LNCaP clone FGC (cell line): Measurements from ENCODE around the gene CCDC85B.
"Not testable (repeated sequence)": the region's sequence is repeated elsewhere in the genome, so short reads cannot be mapped to it uniquely, and the experiment has no call there.

ENCODE experiments used
- DNase-seq: peaks from one replicate; pipeline ENCODE4 v3.0.0-alpha.2; 2011; ENCODE audit warnings: low read depth
- H3K4me3 ChIP-seq: 2 replicates; pipeline ENCODE4 v1.5.1; 2011; ENCODE audit warnings: mild to moderate bottlenecking, low read depth, low read length, control low read depth
- TF ChIP-seq, protein P1 (sequence below): IDR thresholded peaks from 2 replicates; pipeline ENCODE4 v1.5.1; 2012; ENCODE audit warnings: mild to moderate bottlenecking; ENCODE audit not compliant: control insufficient read depth, insufficient read depth; ENCODE audit errors: extremely low read depth

Gene CCDC85B

DNA sequence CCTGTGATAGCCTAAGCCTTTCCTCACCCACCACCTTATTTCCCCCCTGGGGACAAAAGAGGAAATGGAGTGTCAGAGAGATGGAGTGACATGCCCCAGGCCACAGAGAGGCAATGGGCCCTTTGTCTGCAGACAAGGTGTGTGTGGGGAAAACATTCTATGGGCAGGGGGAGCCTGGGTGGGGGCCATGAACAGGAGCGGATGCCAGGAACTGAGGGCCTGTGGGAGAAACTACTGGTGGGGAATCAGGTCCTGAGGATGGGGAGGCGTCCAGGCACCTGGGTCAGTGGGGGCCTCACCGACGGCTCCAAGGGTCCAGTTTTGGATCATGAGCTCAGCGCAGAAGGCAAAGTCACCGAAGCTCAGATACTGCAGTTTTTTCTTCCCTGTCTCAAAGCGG, 5.2 kb upstream of the CCDC85B start:
- TF ChIP-seq, protein P1, sequence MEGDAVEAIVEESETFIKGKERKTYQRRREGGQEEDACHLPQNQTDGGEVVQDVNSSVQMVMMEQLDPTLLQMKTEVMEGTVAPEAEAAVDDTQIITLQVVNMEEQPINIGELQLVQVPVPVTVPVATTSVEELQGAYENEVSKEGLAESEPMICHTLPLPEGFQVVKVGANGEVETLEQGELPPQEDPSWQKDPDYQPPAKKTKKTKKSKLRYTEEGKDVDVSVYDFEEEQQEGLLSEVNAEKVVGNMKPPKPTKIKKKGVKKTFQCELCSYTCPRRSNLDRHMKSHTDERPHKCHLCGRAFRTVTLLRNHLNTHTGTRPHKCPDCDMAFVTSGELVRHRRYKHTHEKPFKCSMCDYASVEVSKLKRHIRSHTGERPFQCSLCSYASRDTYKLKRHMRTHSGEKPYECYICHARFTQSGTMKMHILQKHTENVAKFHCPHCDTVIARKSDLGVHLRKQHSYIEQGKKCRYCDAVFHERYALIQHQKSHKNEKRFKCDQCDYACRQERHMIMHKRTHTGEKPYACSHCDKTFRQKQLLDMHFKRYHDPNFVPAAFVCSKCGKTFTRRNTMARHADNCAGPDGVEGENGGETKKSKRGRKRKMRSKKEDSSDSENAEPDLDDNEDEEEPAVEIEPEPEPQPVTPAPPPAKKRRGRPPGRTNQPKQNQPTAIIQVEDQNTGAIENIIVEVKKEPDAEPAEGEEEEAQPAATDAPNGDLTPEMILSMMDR = no peak
- DNase-seq = no peak
- H3K4me3 ChIP-seq = no peak overlapping the region

DNA sequence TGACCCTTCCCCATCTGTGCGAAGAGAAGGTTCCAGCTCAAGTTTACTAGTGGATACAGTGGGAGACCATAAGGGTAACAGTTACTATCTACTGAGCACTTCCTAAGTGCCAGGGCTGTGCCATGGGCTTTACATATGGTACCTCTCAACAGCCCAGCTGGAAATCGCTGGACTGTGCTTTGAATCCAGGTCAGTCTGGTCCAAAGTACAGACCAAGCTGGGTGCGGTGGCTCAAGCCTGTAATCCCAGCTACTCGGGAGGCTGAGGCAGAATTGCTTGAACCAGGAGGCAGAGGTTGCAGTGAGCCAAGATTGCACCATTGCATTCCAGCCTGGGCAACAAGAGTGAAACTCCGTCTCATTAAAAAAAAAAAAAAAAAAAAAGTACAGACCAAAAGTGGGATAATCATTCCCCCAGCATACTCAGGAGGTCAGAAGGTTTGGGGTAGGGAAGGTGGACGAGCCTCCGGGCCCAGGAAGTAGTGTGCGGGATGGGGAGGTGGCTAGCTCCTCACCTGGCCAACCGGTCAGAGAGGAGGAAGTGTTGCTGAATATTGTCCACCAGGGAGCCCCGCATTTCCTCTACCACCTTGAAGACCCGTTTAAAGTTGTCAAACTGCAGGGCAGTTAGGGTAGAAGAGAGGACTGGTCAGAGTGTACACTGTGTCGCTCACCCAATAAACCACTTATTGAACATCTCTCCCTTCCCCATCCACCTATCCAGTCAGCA, 4.5 kb upstream of the CCDC85B start:
- no peak for DNase-seq
- TF ChIP-seq, protein P1 = no peak
- no peak overlapping the region for H3K4me3 ChIP-seq

DNA sequence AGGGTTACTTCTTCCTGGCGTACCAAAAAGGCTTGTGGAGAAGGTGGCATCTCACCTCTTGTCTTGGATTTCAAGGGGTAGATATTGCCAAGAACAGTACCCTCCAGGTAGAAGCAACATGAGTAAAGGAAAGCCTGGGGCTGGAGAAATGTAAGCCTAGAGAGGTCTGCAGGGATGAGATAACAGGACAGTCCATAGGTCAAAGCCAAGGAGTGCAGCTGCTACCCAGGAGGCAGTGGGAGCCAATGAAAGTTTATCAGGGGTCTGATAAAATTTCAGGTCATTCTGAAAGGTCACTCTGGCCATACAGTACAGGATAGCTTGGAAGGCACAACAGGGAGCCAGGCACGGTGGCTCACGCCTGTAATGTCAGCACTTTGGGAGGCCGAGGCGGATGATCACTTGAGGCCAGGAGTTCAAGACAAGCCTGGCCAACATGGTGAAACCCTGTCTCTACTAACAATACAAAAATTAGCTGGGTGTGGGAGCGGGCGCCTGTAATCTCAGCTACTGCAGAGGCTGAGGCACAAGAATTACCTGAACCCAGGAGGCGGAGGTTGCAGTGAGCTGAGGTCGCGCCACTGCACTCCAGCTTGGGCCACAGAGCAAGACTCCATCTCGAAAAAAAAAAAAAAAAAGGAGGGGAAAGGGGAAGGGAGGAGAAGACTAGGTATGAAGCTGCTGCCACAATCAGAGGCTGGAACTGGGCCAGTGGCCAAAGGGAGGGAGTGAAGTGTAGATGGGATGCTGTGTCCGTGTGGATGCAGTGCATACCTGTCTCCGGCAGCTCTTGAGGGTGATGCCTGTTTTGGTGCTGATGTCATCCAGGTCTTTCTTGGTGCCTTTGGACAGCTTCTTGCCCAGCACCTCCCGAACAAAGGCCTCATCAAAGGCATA, 3.4 kb upstream of the CCDC85B start:
- peak overlapping the region; percentile 83 for H3K4me3 ChIP-seq
- DNase-seq = no peak
- TF ChIP-seq, protein P1 = no peak

DNA sequence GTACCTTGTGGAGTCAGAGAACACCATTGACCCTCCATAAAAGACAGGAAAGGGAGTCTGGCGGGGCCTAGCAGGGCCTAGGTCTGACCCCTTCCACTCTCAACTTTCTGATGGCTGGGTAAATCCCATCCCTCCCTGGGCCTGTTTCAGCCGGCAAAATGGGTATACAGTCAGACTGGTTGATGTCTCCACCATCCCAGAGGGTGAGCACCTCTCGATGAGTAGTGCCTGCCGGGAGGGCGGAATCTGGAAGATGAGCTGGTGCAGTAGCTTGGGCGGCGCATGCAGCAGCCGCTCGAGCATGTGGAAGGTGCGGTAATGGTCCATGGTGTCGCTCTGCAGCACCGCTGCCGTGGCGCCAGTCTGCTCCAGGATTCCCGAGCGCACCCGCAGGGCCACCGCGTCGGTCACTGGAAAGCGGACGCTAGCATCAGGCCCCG, 2.7 kb upstream of the CCDC85B start:
- peak; percentile 6 for DNase-seq
- H3K4me3 ChIP-seq = peak overlapping the region; percentile 83
- TF ChIP-seq, protein P1 = no peak

DNA sequence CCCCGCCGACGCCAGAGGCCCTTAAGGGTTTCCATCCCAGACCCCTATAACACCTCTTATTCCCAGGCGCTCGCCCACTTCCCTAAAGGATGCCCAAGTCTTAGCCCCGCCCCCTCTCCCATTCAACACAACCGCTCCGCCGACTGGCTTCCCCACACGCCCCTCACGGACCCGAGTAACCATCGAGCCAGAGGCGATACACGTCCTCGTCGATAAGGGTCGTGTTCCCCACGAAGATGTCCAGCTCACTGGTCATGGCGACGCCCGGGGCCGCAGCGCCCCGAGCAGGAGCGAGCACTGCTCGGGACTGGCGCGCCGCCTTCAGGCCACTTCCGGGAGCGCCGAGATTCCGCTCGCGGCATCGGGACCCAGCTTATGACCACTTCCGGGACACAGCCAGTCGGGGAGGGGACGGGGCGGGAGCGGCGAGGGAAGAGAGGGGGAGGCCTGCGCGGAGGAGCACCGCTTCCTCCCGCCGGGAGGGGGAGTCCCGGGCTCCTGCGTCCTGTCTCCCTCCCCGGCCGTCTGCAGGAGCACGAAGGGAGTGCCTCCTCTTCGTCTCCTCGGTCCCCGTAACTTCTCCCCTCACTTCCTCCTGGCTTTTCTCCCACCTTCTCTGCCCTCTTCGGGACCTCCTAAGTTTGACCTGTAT, 2.2 kb upstream of the CCDC85B start, which contains the start of gene FIBP:
Gene FIBP, minus strand, starts transcription at position 309 of the 652 bp plus-strand sequence. Its CDS starts 53 bp downstream, at position 256.
- H3K4me3 ChIP-seq = peak within 1 kb of the TSS; percentile 83
- peak; percentile 83 for DNase-seq
- TF ChIP-seq, protein P1 = peak; percentile 71

DNA sequence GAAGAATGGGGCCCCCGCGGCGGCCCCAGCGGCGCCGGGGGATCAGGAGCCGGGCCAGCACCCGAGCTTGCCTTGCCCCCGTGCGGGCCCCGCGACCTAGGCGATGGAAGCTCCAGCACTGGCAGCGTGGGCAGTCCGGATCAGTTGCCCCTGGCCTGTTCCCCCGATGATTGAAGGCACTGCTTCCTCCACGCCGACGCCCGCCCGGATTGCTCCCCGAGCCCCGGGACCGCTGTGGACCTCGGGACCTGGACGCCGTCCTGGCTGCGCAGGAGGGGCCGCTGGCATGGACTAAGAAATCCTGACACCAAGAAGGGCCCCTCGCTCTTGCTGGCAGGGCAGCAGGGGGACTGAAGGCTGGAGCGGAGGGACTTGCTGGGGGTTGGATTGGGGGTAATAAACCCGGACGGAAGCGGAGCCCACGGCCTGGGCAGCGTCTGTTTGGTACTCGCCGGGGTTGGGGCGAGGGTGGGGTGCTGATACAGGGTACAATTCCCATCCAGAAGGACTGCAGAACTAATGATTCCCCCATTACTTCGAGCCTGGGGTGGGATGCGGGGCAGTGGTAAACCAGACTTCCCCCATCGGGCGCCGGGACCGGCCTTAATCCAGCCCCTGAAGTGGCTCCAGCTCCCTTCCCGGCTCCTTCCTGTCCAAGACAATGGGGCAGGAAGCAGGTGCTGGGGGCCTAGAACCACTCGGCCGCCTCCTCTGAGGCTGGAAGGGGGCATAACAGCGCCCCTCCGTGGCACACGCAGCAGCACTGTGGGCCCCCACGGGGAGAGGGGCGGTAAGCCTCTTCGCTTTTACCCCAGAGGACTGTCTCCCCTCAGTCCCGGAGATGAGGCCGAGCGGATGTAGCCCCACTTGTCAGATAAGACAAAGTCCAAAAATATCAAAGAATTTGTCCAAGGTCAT, 1.0 kb downstream of the CCDC85B start:
- no peak for DNase-seq
- H3K4me3 ChIP-seq = peak overlapping the region; percentile 60
- TF ChIP-seq, protein P1 = no peak

DNA sequence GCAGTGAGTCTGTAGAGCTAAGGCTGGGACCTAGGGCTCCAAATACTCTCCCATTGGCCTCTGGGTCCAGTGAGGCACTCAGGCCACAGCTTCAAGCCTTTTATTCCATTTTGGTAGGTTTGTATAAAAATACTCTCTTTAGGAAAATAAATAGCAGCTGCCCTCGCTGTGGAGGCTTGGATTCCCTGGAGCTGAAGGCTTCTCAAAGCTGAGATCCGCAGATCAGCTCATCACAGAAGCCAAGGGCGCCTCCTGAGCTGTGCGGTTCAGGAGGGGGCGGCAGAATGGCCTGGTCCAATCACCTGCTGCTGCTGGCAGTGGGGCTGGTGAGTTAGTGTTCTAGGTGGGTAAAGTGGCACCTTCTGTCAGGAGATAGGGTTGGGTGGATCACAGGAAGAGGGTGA, 1.7 kb downstream of the CCDC85B start:
- peak overlapping the region; percentile 60; the same call in 1 of the 2 replicates for H3K4me3 ChIP-seq
- not testable (repeated sequence) for DNase-seq
